Activated T-helper 17 cell treated with anti-CD3 and anti-CD28 coated beads, Interleukin-2, amount 50 U/mL, for 72 hours (primary cell): ENCODE results near the gene PSME3. TPM values are rescaled to one million over a fixed set of nuclear protein-coding genes. Genes with fewer than 3 reads are reported as not detected.

Source experiments
- ATAC-seq: fragments of 150-1000 bp; cut with Tn5 transposase; replicated peaks from 2 replicates; pipeline ENCODE4 v1.10.0; 2021; ENCODE audit warnings: mild to moderate bottlenecking, moderate library complexity
- H3K27ac Mint-ChIP-seq: one replicate; pipeline ENCODE4 v1.8.0; 2022; ENCODE audit warnings: mixed read lengths
- H3K27me3 Mint-ChIP-seq: one replicate; pipeline ENCODE4 v1.8.0; 2022; ENCODE audit warnings: mixed read lengths
- H3K36me3 Mint-ChIP-seq: one replicate; pipeline ENCODE4 v1.8.0; 2022; ENCODE audit warnings: low read depth, mild to moderate bottlenecking, mixed read lengths
- H3K4me1 Mint-ChIP-seq: one replicate; pipeline ENCODE4 v1.8.0; 2022; ENCODE audit warnings: mixed read lengths
- H3K4me3 Mint-ChIP-seq: one replicate; pipeline ENCODE4 v1.8.0; 2022; ENCODE audit warnings: mild to moderate bottlenecking, mixed read lengths
- H3K9me3 Mint-ChIP-seq: one replicate; pipeline ENCODE4 v1.8.0; 2022; ENCODE audit warnings: mixed read lengths
- total RNA-seq, 2 donors: library from RNA; stranded (reverse); gene quantifications; one replicate each; pipeline ENCODE4 v1.2.3, GENCODE V29; 2022

PSME3 gene, protein sequence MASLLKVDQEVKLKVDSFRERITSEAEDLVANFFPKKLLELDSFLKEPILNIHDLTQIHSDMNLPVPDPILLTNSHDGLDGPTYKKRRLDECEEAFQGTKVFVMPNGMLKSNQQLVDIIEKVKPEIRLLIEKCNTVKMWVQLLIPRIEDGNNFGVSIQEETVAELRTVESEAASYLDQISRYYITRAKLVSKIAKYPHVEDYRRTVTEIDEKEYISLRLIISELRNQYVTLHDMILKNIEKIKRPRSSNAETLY
- total RNA-seq, result 100 to 1,000 TPM in 1 of 2 donors, 10 to 100 TPM in 1; 56.5 to 159 TPM

DNA sequence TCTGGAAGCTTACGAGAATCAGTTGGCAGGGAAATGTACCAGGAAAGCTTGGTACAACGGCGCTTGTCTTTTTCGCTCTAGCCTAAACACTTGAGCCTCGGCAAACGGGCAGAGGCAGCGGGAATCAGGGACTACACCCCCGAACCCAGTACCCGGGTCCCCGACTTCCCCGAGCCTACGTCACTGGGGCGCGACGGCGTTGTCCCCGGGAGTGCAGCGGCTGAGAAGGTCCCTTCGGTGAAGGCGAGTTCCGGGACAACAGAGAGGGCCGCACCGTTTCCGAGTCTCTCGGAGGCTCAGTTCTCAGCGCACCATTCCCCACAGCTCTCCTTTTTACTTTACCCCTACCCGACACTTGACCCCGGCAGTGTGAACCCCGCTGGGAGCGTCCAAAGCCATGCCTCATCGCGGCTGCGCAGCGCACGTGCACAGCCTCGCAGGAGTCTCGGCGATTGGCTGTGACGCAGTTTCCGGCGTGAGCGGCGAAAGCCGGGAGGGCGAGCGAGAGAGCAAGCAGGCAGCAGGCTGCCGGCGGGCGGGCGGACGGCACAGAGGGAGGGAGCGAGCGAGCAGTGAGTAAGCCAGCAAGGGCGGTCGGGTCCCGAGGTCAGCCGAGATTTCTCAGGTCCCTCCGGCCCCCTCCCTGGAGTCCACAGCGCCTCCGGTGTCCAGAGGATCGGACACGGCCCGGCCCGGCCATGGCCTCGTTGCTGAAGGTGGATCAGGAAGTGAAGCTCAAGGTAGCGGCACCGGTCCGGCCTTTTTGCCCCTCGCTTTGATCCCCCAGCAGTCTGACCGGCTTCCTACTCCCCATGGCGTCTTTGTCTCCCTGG, at the start of gene PSME3:
TSS of gene PSME3 (plus strand) at position 464 of the 833 bp plus-strand sequence. CDS start at position 699, 235 bp downstream.
- no peaks in the 10 kb centered on the region for H3K9me3 Mint-ChIP-seq
- peak; percentile 91 for ATAC-seq
- peak within 1 kb of the TSS; percentile 92 for H3K4me3 Mint-ChIP-seq
- H3K4me1 Mint-ChIP-seq, result peaks cover 8% of the 10 kb centered on the region
- peak within 1 kb of the TSS; percentile 95 for H3K27ac Mint-ChIP-seq
- no peaks in the 10 kb centered on the region for H3K27me3 Mint-ChIP-seq
- peaks cover 50% of the 10 kb centered on the region for H3K36me3 Mint-ChIP-seq

DNA sequence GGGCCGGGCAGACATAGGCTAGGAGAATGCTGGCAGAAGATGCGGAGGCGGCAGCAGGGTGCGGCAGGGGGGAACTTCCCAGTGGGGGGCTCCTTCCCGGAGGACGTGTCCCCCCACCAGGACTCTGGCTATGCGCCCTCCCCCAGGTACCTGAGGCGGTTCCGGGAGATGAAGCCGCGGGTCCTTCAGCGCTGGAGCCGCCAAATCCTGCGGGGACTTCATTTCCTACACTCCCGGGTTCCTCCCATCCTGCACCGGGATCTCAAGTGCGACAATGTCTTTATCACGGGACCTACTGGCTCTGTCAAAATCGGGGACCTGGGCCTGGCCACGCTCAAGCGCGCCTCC, 49.4 kb upstream of the PSME3 start:
- no peak overlapping the region for H3K27ac Mint-ChIP-seq
- H3K4me1 Mint-ChIP-seq, result peaks cover 22% of the 10 kb centered on the region
- H3K27me3 Mint-ChIP-seq, result peaks cover 53% of the 10 kb centered on the region
- ATAC-seq, result no peak
- peaks cover 20% of the 10 kb centered on the region for H3K36me3 Mint-ChIP-seq
- no peaks in the 10 kb centered on the region for H3K9me3 Mint-ChIP-seq
- no peak overlapping the region for H3K4me3 Mint-ChIP-seq

DNA sequence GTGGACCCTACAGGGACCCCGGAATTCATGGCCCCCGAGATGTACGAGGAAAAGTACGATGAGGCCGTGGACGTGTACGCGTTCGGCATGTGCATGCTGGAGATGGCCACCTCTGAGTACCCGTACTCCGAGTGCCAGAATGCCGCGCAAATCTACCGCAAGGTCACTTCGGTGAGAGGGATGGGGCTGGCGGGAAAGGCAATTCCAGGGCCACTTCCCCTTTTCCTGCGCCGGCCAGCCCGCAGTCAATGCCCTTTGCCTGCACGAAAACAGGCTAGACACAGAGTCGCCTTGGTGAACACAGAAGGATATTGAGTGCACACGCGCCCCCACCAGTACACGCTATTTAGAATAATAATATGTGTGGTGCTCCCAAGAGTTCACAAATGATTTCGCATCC, 48.8 kb upstream of the PSME3 start:
- H3K36me3 Mint-ChIP-seq, result peaks cover 13% of the 10 kb centered on the region
- H3K4me1 Mint-ChIP-seq, result peaks cover 22% of the 10 kb centered on the region
- no peaks in the 10 kb centered on the region for H3K9me3 Mint-ChIP-seq
- H3K27ac Mint-ChIP-seq, result no peak overlapping the region
- peaks cover 53% of the 10 kb centered on the region for H3K27me3 Mint-ChIP-seq
- ATAC-seq, result no peak
- H3K4me3 Mint-ChIP-seq, result peak overlapping the region; percentile 18

DNA sequence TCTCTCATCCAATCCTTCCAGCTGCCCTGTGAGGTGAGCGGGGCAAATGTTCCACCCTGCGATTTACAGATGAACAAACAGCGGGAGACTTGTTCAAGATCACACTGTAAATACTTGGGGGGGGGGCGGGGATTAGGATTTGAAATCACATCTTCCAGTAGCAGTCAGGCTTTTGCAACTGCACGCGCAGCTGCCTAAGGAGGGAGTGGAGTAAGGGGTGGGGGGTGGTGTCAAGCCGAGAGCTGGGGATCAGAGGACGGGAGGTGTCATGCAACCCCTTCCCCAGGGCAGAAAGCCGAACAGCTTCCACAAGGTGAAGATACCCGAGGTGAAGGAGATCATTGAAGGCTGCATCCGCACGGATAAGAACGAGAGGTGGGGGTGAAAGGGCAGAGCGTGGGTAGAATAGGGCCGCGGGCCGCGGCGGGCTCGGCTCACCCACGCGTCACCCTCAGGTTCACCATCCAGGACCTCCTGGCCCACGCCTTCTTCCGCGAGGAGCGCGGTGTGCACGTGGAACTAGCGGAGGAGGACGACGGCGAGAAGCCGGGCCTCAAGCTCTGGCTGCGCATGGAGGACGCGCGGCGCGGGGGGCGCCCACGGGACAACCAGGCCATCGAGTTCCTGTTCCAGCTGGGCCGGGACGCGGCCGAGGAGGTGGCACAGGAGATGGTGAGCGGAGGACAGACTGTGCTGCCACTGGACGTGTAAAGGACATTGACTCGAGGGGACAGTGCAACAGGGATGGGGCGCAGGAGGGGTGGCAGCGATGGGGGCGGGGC, 48.2 kb upstream of the PSME3 start:
- Mint-ChIP-seq H3K4me1 (peaks cover 22% of the 10 kb centered on the region), H3K27ac (no peak overlapping the region), H3K9me3 (no peaks in the 10 kb centered on the region), H3K27me3 (peaks cover 53% of the 10 kb centered on the region), H3K36me3 (peaks cover 7% of the 10 kb centered on the region), H3K4me3 (peak overlapping the region; percentile 18)
- no peak for ATAC-seq

DNA sequence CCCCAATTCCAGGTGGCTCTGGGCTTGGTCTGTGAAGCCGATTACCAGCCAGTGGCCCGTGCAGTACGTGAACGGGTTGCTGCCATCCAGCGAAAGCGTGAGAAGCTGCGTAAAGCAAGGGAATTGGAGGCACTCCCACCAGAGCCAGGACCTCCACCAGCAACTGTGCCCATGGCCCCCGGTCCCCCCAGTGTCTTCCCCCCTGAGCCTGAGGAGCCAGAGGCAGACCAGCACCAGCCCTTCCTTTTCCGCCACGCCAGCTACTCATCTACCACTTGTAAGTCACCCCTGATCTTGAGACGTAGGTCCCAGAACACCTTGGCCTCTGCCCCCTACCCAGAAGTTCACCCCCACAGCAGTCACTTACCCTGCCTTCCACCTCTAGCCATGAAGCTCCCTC, 45.9 kb upstream of the PSME3 start:
- H3K27ac Mint-ChIP-seq, result no peak overlapping the region
- no peaks in the 10 kb centered on the region for H3K9me3 Mint-ChIP-seq
- no peak overlapping the region for H3K4me3 Mint-ChIP-seq
- H3K4me1 Mint-ChIP-seq, result peaks cover 22% of the 10 kb centered on the region
- no peak for ATAC-seq
- H3K27me3 Mint-ChIP-seq, result peaks cover 48% of the 10 kb centered on the region
- peaks cover 7% of the 10 kb centered on the region for H3K36me3 Mint-ChIP-seq

DNA sequence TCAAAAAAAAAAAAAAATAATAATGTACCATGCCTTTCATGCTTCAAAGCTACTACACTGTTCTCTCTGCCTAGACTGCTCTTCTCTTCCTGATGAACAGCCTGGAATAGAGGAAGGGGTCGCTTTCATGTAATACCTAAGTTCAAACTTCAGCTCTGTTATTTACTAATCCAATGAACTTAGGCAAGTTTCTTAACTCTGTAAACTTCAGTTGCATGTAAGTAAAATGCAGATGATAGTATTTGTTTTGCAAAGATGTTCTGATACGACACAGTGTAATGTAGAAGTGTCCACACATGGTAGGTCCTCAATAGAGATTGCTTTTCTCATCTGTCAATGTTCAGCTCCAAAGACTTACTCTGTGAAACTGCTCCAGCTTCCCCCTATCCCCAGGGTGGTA, 41.2 kb upstream of the PSME3 start:
- Mint-ChIP-seq H3K36me3 (peaks cover 6% of the 10 kb centered on the region), H3K4me3 (no peak overlapping the region), H3K27me3 (peaks cover 15% of the 10 kb centered on the region), H3K4me1 (peaks cover 6% of the 10 kb centered on the region), H3K9me3 (no peaks in the 10 kb centered on the region), H3K27ac (no peak overlapping the region)
- no peak for ATAC-seq

DNA sequence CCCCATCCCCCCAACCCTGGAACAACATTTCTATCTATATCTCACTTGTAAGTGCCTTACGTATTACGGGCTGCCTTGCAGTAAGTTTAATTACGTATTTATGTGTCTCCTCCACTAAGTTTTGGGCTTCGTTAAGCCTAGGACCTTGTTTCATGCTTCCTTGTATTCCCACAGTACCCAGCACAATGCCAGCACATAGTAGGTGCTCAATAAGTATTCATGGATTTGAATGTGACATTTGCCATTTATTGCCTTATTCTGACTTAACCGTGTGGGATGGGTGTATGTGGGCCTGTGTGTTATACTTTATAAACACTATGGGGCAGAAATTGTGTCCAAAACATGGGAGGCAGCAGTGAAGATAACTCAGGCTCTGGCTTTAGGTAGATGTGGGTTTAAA, 40.7 kb upstream of the PSME3 start:
- H3K4me3 Mint-ChIP-seq, result no peak overlapping the region
- H3K27me3 Mint-ChIP-seq, result peaks cover 9% of the 10 kb centered on the region
- peaks cover 6% of the 10 kb centered on the region for H3K36me3 Mint-ChIP-seq
- H3K27ac Mint-ChIP-seq, result no peak overlapping the region
- no peaks in the 10 kb centered on the region for H3K9me3 Mint-ChIP-seq
- H3K4me1 Mint-ChIP-seq, result peaks cover 6% of the 10 kb centered on the region
- no peak for ATAC-seq

DNA sequence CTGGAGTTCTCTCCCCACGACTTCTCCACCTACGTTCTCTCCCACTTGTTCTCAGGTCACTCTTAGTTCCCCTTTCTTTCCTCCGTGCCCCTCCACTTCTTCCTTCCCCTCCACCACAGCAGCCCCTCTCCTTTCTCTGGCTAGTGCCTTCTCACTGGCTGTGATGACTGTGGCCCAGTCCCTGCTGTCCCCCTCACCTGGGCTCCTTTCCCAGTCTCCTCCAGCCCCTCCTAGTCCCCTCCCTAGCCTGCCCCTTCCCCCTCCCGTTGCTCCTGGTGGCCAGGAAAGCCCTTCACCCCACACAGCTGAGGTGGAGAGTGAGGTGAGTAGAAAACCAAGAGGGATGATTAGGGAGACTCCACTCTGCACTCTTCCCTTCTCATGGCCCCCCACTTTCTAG, 38.1 kb upstream of the PSME3 start:
- peaks cover 12% of the 10 kb centered on the region for H3K4me1 Mint-ChIP-seq
- H3K27ac Mint-ChIP-seq, result no peak overlapping the region
- peaks cover 4% of the 10 kb centered on the region for H3K9me3 Mint-ChIP-seq
- ATAC-seq, result no peak
- peaks cover 3% of the 10 kb centered on the region for H3K27me3 Mint-ChIP-seq
- peaks cover 6% of the 10 kb centered on the region for H3K36me3 Mint-ChIP-seq
- no peak overlapping the region for H3K4me3 Mint-ChIP-seq

DNA sequence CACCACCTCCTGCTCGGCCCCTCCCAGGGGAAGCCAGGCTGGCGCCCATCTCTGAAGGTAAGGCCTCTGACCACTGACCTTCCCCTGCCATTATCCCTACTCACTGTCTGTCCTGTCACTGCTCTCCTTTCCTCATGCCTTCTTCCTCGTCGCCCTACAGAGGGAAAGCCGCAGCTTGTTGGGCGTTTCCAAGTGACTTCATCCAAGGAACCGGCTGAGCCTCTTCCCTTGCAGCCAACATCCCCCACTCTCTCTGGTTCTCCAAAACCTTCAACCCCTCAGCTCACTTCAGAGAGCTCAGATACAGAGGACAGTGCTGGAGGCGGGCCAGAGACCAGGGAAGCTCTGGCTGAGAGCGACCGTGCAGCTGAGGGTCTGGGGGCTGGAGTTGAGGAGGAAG, 37.7 kb upstream of the PSME3 start:
- Mint-ChIP-seq H3K9me3 (peaks cover 4% of the 10 kb centered on the region), H3K4me1 (peaks cover 12% of the 10 kb centered on the region), H3K36me3 (peaks cover 6% of the 10 kb centered on the region), H3K27ac (peak overlapping the region; percentile 34), H3K4me3 (no peak overlapping the region), H3K27me3 (peaks cover 3% of the 10 kb centered on the region)
- ATAC-seq, result no peak

DNA sequence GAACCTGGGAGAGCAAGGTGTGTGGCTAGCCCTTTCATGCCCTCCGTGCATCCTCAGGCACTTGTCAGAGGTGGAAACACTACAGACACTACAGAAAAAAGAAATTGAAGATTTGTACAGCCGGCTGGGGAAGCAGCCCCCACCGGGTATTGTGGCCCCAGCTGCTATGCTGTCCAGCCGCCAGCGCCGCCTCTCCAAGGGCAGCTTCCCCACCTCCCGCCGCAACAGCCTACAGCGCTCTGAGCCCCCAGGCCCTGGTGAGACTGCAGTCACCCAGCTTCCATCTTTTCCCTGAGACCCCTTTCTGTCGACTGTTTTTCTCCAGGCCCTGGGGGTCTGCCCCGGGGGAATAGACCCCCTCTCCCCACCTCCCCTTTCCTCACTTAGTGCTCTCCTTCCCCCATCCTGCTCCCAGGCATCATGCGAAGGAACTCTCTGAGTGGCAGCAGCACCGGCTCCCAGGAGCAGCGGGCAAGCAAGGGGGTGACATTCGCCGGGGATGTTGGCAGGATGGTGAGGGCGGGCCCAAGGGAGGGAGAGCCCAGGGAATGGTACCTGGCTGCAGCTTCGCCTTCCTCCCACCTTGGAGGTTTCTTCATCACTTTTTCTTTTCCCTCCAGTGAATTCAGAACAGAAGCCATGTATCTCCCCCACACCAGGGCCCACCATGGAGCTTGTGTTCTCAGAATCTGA, 37.0 kb upstream of the PSME3 start:
- Mint-ChIP-seq H3K27ac (peak overlapping the region; percentile 34), H3K36me3 (peaks cover 6% of the 10 kb centered on the region), H3K4me3 (no peak overlapping the region), H3K27me3 (peaks cover 3% of the 10 kb centered on the region), H3K9me3 (peaks cover 4% of the 10 kb centered on the region), H3K4me1 (peaks cover 12% of the 10 kb centered on the region)
- ATAC-seq, result no peak

DNA sequence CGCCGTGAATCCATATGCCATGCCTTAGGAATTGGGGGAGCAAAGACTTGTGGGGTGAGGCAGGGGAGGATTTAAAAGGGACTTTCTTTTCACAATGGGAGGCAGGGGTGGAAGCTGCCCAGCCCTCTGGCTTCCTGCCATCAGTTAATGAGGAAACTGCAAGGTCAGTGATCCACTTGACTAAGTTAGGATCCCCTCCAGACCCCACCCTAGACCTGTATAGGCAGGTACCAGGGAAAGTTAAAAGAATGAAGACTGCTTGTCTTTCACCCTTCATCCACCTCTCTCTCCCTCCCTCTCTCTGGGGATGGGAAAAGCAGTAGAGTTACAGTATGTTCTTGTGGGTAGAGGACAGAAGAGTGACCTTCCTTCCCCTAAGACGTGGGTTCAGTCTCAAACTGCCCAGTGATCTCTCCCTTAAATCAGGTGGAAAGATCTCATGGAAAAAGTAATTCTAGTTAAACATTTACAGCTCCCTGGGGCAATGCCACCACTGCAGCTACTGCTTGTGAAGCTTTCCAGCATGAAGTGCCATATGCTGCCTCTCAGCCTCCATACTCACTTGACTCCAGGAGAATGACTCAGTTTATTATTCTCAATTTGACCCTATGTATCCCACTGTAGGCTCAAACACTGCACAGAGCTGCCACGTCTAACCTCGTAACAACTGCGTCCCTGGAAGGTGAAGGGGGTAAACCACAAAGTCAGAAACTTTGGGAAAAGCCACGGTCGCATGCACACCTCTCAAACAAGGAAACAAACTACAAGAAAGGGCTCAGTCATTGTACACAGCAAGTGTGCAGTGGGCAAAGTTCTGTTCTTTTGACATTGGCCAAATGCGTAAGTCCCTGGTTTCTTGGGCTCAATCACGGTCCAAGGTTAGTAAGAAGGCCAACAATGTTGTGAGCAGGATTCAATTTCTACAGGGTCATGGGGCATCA, 35.9 kb upstream of the PSME3 start:
- Mint-ChIP-seq H3K9me3 (peaks cover 4% of the 10 kb centered on the region), H3K27me3 (peaks cover 3% of the 10 kb centered on the region), H3K27ac (peak overlapping the region; percentile 95), H3K4me1 (peaks cover 12% of the 10 kb centered on the region), H3K4me3 (peak overlapping the region; percentile 98), H3K36me3 (peaks cover 6% of the 10 kb centered on the region)
- ATAC-seq, result no peak

DNA sequence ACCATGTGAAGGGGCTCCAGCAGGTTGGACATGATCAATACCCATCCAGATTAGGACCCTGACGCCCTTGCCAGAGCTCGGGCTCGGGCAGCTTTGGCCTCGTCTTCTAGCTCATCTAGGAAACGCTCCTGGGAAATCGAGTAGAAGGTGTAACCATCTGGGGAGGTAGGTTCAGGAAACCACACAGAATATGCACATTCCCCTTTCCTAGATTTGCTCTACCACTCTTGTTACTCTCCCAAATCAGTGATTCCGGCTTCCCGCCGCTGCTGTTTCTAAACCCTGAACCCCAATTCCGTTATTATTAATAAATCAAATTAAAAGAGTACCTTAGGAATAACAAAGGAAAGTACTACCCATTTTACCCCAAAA, 35.2 kb upstream of the PSME3 start:
- Mint-ChIP-seq H3K9me3 (peaks cover 4% of the 10 kb centered on the region), H3K4me3 (peak overlapping the region; percentile 98), H3K27me3 (peaks cover 3% of the 10 kb centered on the region), H3K27ac (peak overlapping the region; percentile 95), H3K4me1 (peaks cover 12% of the 10 kb centered on the region), H3K36me3 (peaks cover 6% of the 10 kb centered on the region)
- no peak for ATAC-seq
